Measurements from ENCODE around the gene CBX7.

Gene CBX7

DNA sequence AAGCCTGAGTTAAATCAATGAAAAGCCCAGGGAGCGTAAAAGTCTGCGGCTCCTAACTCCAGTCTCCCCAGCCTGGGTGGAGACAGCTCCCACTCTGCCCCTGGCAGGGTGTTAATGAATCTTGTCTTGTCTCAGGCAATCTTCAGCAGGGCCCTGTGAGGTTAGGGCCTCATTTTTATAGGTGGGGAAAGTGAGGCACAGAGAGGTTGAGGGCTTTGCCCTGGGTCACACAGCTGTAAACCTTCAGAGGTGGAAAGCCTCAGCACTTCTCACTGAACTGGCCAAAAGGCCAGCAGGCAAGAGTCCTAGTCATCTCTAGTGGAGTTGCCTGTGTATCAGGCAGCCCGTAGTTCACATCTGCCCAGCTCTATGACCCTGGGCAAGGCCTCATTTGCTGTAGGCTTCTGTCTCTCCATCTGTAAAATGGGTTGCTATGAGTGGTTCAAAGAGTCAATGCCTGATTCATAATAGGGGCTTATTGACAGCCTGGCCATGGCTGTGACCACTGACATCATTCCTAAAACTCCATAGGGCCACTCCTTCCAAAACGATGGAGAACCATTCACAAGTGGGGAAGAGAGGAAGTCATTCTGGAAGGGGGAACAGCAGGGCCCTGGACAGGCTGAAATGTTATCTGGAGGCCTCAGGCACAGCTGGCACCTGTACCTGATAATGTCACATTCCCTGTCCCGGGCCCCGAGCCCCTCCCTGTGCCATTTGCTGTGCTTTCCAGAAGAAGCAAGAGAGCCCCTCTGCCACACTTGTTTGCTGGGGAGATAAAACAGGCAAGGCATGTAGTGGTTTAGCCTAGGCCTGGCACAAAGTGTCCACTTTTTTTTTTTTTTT, 6.0 kb downstream of the CBX7 start:
- Histone ChIP-seq H3K36me3 (ENCODE audit: control insufficient read depth, insufficient read depth, low read length) (no peaks in the 10 kb centered on the region), H3K27ac (ENCODE audit: low read length) (no peak overlapping the region), H3K4me3 (ENCODE audit: low read length) (no peak overlapping the region), H3K4me1 (ENCODE audit: control insufficient read depth, insufficient read depth, low read length) (peaks cover 12% of the 10 kb centered on the region), H3K27me3 (ENCODE audit: control insufficient read depth, insufficient read depth, low read length) (no peaks in the 10 kb centered on the region), H3K9me3 (ENCODE audit: control insufficient read depth, insufficient read depth, low read length) (no peaks in the 10 kb centered on the region)
- DNase-seq (ENCODE audit: low read depth, low spot score): no peak
- WGBS (ENCODE audit: insufficient coverage, insufficient read length): no CpG with 5 or more reads among the region's 6 CpGs

DNA sequence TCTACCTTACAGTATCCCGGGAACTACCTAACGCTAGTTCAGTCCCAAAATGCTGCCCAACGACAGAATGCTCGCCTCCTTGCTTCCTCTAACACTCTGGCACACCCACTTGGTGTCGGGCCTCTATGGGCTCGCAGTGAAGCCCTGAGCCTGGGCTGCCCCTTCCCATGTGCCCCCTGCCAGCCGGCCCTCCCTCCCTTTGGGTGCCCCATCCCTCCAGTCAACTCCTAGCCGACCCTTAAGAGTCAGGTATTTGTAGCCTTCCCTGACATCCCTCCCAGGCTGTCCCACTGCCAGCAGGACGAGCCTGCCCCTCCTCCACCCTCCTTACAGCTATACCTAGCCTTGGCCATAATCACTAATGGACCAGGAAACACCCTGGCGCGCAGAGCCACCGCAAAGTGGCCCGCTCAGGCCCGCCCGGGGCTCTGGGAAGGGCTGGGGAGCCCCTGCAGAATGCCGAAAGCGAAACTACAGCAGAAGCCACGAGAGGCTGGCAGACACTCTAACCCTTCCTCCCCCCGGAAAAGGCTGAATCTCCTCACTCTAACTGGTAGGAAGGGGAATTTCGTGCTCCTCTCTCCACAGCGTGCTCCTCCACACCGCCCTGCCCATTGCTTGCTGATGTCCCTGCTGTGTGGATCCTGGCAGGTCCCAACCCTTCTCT, 8.2 kb downstream of the CBX7 start:
- no peaks in the 10 kb centered on the region for H3K36me3 ChIP-seq (ENCODE audit: control insufficient read depth, insufficient read depth, low read length)
- H3K4me3 ChIP-seq (ENCODE audit: low read length): peak overlapping the region; percentile 81; the same call in 1 of the 2 replicates
- no peak overlapping the region for H3K27ac ChIP-seq (ENCODE audit: low read length)
- H3K9me3 ChIP-seq (ENCODE audit: control insufficient read depth, insufficient read depth, low read length): no peaks in the 10 kb centered on the region
- WGBS (ENCODE audit: insufficient coverage, insufficient read length): no CpG with 5 or more reads among the region's 22 CpGs
- DNase-seq (ENCODE audit: low read depth, low spot score): no peak
- H3K27me3 ChIP-seq (ENCODE audit: control insufficient read depth, insufficient read depth, low read length): no peaks in the 10 kb centered on the region
- H3K4me1 ChIP-seq (ENCODE audit: control insufficient read depth, insufficient read depth, low read length): peaks cover 11% of the 10 kb centered on the region

DNA sequence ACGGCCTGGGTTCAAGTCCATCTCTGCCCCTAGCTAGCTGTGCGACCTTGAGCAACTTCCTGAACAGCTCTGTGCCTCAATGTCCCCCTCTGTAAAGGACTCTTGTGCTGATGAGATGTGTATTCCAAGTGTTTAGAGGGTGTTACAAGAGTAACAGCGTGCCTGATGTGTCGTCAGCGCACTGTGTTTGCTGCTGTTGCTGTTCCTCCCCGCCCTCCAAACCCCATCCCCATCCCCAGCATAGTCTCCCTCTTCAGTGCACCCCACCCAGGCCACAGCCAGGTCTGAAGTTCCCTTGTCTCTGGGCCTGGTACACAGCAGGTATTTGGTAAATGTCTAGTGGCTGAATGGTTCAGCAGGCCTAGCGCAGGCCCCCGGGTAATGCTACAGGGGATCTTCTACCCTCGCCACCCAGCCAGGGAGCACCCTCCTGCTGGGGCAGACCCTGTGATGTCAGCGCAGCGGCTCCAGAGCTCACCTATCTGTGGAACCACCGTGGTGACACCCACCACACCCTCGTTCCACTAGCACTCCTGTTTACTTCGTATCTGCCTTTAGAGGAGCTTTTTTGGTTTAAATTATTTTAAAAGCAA, 10.3 kb downstream of the CBX7 start:
- peaks cover 7% of the 10 kb centered on the region for H3K4me1 ChIP-seq (ENCODE audit: control insufficient read depth, insufficient read depth, low read length)
- H3K4me3 ChIP-seq (ENCODE audit: low read length): no peak overlapping the region
- no peaks in the 10 kb centered on the region for H3K9me3 ChIP-seq (ENCODE audit: control insufficient read depth, insufficient read depth, low read length)
- WGBS (ENCODE audit: insufficient coverage, insufficient read length): no CpG with 5 or more reads among the region's 14 CpGs
- H3K27ac ChIP-seq (ENCODE audit: low read length): no peak overlapping the region
- DNase-seq (ENCODE audit: low read depth, low spot score): no peak
- no peaks in the 10 kb centered on the region for H3K36me3 ChIP-seq (ENCODE audit: control insufficient read depth, insufficient read depth, low read length)
- no peaks in the 10 kb centered on the region for H3K27me3 ChIP-seq (ENCODE audit: control insufficient read depth, insufficient read depth, low read length)

DNA sequence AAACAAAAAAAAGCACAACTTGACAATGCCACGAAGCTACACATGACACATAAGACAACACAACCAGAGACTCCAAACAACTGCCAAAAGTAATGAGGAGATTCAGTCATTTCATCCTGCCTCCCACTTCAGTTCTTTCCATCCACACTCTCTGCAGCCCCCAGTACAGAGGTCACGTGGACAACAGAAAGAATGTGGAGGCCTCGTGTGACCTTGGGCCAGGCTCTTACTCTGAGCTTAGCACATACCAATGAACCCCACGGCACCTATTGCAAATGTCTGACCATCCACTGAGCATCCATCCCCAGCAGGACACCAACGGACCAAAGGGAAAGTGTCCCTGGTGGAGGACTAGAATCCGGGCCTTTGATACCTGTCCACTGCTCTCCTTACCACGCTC, 12.5 kb downstream of the CBX7 start:
- no CpG with 5 or more reads among the region's 7 CpGs for WGBS (ENCODE audit: insufficient coverage, insufficient read length)
- DNase-seq (ENCODE audit: low read depth, low spot score): no peak

DNA sequence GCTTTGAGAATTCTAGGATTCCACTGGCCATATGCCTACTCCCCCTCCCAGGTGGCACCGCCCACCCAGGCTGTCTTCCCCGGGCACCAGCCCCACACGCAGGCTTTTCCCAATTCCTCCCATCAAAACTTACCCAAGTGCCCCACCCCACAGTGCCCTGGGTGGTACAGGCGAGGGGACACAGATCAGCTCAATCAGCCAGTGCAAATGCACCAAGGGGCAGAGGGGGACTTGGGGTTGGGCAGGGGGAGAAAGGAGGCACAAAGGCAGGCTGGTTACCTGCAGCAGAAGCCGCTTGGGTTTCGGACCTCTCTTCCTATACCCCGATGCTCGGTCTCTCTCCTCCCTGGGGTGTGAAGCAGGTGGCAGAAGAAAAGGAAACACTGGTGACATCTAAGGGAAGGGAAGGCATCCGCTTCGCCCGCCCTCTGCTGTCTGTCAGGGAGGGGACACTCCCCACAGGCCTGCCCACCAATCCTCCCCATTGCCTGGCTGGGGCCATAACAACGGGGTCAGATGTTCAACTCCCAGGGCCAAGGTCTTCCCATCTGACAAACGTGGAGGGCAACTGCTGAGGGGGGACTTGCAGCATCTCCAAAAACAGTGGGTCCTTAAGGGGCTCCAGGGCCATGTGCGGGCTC, 14.0 kb downstream of the CBX7 start:
- H3K4me1 ChIP-seq (ENCODE audit: control insufficient read depth, insufficient read depth, low read length): no peaks in the 10 kb centered on the region
- H3K36me3 ChIP-seq (ENCODE audit: control insufficient read depth, insufficient read depth, low read length): no peaks in the 10 kb centered on the region
- no peak overlapping the region for H3K4me3 ChIP-seq (ENCODE audit: low read length)
- H3K27me3 ChIP-seq (ENCODE audit: control insufficient read depth, insufficient read depth, low read length): no peaks in the 10 kb centered on the region
- no peaks in the 10 kb centered on the region for H3K9me3 ChIP-seq (ENCODE audit: control insufficient read depth, insufficient read depth, low read length)
- DNase-seq (ENCODE audit: low read depth, low spot score): no peak
- WGBS (ENCODE audit: insufficient coverage, insufficient read length): no CpG with 5 or more reads among the region's 14 CpGs
- no peak overlapping the region for H3K27ac ChIP-seq (ENCODE audit: low read length)

More for the DNA sequence above, 12.5 kb downstream of the CBX7 start:
- Histone ChIP-seq H3K27ac (ENCODE audit: low read length) (no peak overlapping the region), H3K9me3 (ENCODE audit: control insufficient read depth, insufficient read depth, low read length) (no peaks in the 10 kb centered on the region), H3K36me3 (ENCODE audit: control insufficient read depth, insufficient read depth, low read length) (no peaks in the 10 kb centered on the region), H3K27me3 (ENCODE audit: control insufficient read depth, insufficient read depth, low read length) (no peaks in the 10 kb centered on the region), H3K4me1 (ENCODE audit: control insufficient read depth, insufficient read depth, low read length) (peaks cover 6% of the 10 kb centered on the region; the same call in 1 of the 2 replicates), H3K4me3 (ENCODE audit: low read length) (no peak overlapping the region)

DNA sequence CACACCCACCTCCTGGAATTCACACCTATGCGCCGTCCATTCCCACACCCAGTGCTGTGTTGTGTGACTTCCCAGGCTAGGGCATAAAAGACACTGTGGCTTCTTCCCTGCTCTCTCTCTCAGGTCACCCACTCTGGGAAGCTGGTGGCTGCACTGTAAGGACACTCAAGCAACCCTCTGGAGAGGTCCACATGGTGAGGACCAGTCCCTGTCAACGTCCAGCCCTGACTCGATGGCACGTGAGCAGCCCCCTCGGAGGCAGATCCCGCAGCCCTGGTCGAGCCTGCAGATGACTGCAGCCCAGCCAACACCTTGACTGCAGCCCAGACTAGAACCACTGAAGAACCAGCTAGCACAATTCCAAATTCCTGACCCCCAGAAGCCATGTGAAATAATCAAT, 16.2 kb downstream of the CBX7 start:
- no peaks in the 10 kb centered on the region for H3K27me3 ChIP-seq (ENCODE audit: control insufficient read depth, insufficient read depth, low read length)
- no peaks in the 10 kb centered on the region for H3K4me1 ChIP-seq (ENCODE audit: control insufficient read depth, insufficient read depth, low read length)
- no peaks in the 10 kb centered on the region for H3K36me3 ChIP-seq (ENCODE audit: control insufficient read depth, insufficient read depth, low read length)
- H3K4me3 ChIP-seq (ENCODE audit: low read length): no peak overlapping the region
- no peak overlapping the region for H3K27ac ChIP-seq (ENCODE audit: low read length)
- no CpG with 5 or more reads among the region's 8 CpGs for WGBS (ENCODE audit: insufficient coverage, insufficient read length)
- DNase-seq (ENCODE audit: low read depth, low spot score): no peak
- no peaks in the 10 kb centered on the region for H3K9me3 ChIP-seq (ENCODE audit: control insufficient read depth, insufficient read depth, low read length)

DNA sequence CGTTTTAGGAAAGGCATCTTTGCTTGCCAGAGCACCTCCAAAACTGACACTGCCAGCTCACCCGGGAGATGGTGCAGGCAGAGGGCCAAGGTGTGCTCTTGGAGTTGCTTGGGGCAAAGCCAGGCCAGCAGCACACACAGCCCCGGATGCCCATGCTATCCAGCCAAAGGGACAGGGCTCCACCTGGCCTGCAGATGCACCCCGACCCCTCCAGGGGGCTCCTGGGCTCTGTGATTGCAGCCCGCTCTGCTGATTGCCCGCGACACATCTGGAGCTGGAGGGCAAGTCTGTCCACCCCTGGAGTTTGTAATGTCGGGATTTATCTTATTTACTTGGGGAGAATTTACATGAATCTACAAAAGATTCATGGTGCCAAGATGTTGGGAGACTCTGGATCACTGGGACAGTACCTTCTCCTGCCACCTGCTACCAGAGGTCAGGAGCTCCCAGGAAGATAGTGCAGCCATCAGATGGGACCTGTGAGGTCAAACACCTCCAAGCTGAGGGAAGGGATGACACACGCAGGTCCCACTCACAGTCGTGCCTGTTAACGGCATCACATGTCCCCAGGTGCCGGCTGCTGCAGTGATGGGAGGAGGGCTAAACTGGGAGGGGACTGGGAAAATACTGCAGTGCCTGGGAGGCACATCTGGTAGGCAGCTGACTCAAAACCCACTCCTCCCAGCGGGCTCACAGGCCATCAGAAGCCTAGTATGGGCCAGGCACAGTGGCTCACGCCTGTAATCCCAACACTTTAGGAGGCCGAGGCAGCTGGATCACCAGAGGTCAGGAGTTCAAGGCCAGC, 17.2 kb downstream of the CBX7 start:
- Histone ChIP-seq H3K9me3 (ENCODE audit: control insufficient read depth, insufficient read depth, low read length) (no peaks in the 10 kb centered on the region), H3K27me3 (ENCODE audit: control insufficient read depth, insufficient read depth, low read length) (no peaks in the 10 kb centered on the region), H3K36me3 (ENCODE audit: control insufficient read depth, insufficient read depth, low read length) (no peaks in the 10 kb centered on the region), H3K4me3 (ENCODE audit: low read length) (no peak overlapping the region), H3K27ac (ENCODE audit: low read length) (no peak overlapping the region), H3K4me1 (ENCODE audit: control insufficient read depth, insufficient read depth, low read length) (peaks cover 2% of the 10 kb centered on the region; the same call in 1 of the 2 replicates)
- DNase-seq (ENCODE audit: low read depth, low spot score): no peak
- no CpG with 5 or more reads among the region's 15 CpGs for WGBS (ENCODE audit: insufficient coverage, insufficient read length)

DNA sequence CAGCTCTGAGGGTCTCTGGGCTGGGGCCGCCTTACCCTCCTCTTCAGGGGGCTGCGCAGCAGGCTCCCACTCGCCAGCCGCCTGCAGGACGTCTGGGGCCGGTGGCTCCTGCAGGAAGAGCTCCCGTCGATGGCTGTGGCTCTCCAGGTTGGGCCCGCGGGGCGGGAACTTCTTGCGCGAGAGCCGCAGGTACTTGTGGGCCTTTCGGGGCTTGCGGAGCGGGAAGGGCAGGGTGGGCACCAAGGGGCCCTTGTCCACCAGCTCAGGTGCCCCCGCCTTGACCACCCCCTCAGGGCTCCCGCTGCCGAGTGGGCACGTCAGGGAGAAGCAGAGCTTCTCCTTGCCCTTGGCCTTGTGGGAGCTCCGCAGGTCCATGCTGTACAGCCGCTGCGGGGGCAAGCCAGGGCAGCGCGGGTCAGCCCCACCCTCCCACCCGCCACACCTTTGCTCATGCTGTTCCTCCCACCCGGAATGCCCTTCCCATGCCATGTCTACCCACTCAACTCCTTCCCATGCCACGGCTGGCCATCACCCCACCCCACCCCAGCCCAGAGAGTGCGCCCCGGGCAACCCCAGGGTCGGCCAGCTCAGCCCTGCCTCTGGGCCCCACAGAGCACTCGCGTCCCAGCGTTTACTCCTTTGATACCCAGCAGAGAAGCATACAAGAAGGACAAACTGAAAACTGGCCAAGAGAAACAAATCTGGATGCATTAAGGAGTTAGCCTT, 18.0 kb downstream of the CBX7 start:
- H3K9me3 ChIP-seq (ENCODE audit: control insufficient read depth, insufficient read depth, low read length): no peaks in the 10 kb centered on the region
- H3K27ac ChIP-seq (ENCODE audit: low read length): no peak overlapping the region
- no peak overlapping the region for H3K4me3 ChIP-seq (ENCODE audit: low read length)
- WGBS (ENCODE audit: insufficient coverage, insufficient read length): no CpG with 5 or more reads among the region's 35 CpGs
- H3K27me3 ChIP-seq (ENCODE audit: control insufficient read depth, insufficient read depth, low read length): no peaks in the 10 kb centered on the region
- DNase-seq (ENCODE audit: low read depth, low spot score): no peak
- H3K36me3 ChIP-seq (ENCODE audit: control insufficient read depth, insufficient read depth, low read length): no peaks in the 10 kb centered on the region
- H3K4me1 ChIP-seq (ENCODE audit: control insufficient read depth, insufficient read depth, low read length): peaks cover 2% of the 10 kb centered on the region; the same call in 1 of the 2 replicates

DNA sequence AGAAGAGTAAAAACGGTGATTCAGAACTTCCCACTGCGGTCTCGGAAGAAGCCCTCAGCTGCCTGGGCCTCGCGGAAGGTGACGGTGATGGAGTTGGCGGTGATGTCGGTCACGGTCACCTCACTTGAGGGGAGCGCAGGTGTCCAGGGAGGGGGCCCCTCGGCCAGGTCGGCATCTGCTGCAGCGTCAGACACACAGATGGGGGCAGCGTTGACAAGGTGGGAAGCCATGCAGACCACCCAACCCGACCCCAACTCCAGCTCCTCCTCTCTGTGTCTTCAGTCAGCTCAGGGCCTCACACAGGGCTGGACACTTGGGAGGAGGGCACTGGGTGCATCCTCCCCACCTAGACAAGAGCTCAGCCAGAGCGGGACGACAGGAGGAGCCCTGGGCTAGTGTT, 18.6 kb downstream of the CBX7 start:
- no peak for DNase-seq (ENCODE audit: low read depth, low spot score)
- no CpG with 5 or more reads among the region's 17 CpGs for WGBS (ENCODE audit: insufficient coverage, insufficient read length)
- Histone ChIP-seq H3K27me3 (ENCODE audit: control insufficient read depth, insufficient read depth, low read length) (no peaks in the 10 kb centered on the region), H3K36me3 (ENCODE audit: control insufficient read depth, insufficient read depth, low read length) (no peaks in the 10 kb centered on the region), H3K4me3 (ENCODE audit: low read length) (no peak overlapping the region), H3K4me1 (ENCODE audit: control insufficient read depth, insufficient read depth, low read length) (peaks cover 2% of the 10 kb centered on the region; the same call in 1 of the 2 replicates), H3K9me3 (ENCODE audit: control insufficient read depth, insufficient read depth, low read length) (no peaks in the 10 kb centered on the region), H3K27ac (ENCODE audit: low read length) (no peak overlapping the region)

All from iPS DF 6.9 (cell line).